ENCODE results near the gene CCDC192.

- TF ChIP-seq CTCF (IDR thresholded peaks at IDR 0.05) (no peak), POLR2A (IDR thresholded peaks at IDR 0.05) (no peak)
Measured at GRCh38 chr5:127776477-127776876, 73.3 kb downstream of the CCDC192 start.
